HepG2 (cell line): Measurements from ENCODE around the gene BDNF. TPM values are rescaled to one million over a fixed set of nuclear protein-coding genes. Genes with fewer than 3 reads are reported as not detected.

Experiments
- ATAC-seq: fragments of 200-7000 bp; cut with Tn5 transposase; 3 replicates; pipeline ENCODE4 v1.9.1; 2020; ENCODE audit warnings: mild to moderate bottlenecking, moderate library complexity
- BruUV-seq: library from RNA; stranded (reverse); fragments of 400-500 nt; replicated peaks from 2 replicates; lab custom pipeline; 2021; lab: Mats Ljungman, UMichigan
- CTCF ChIA-PET: fragments of 300-600 bp; formaldehyde crosslinking; extraction: SDS; loops from one replicate; lab custom pipeline; 2021; ENCODE audit warnings: low total read pairs, inconsistent platforms, low intra/inter-chr PET ratio; lab: Yijun Ruan, JAX
- POLR2A ChIA-PET: fragments of 350-600 bp; sonication (Branson Sonifier 250); formaldehyde crosslinking; loops from one replicate; lab custom pipeline; 2020; ENCODE audit warnings: antibody characterized with exemption, inconsistent platforms; lab: Yijun Ruan, JAX
- DNase-seq: peaks from one replicate; pipeline ENCODE4 v3.0.0-alpha.2; 2015; ENCODE audit warnings: low spot score
- FAIRE-seq: peaks from 3 replicates; lab custom pipeline; 2011; peaks lifted over from hg19 to GRCh38; lab: Jason Lieb, UNC
- H2AFZ ChIP-seq: one replicate; pipeline ENCODE4 v1.6.1; 2011; ENCODE audit warnings: low read length, inconsistent platforms
- H3K27ac ChIP-seq: fragments of 300-600 bp; 3 replicates; pipeline ENCODE4 v1.8.0; 2011; ENCODE audit warnings: mixed run types, mild to moderate bottlenecking, mixed read lengths, low read length, inconsistent platforms; ENCODE audit not compliant: insufficient read depth; ENCODE audit errors: extremely low read length
- H3K27me3 ChIP-seq, 2 experiments: fragments of 200-600 bp in 1 of 2; 2 replicates in 1 of 2; 3 replicates in 1 of 2; pipeline versions ENCODE4 v1.6.0 to v1.8.0; 2011; ENCODE audit warnings: low read length in 2 of 2, mild to moderate bottlenecking in 2 of 2, moderate library complexity in 2 of 2, inconsistent platforms in 1 of 2; ENCODE audit not compliant: insufficient read depth in 2 of 2, control insufficient read depth in 1 of 2
- H3K36me3 ChIP-seq, 2 experiments: fragments of 200-600 bp in 1 of 2; replicated peaks in 1 of 2; 2 replicates in 1 of 2; 3 replicates in 1 of 2; pipeline versions ENCODE4 v1.5.1 to v1.8.0; 2011; ENCODE audit warnings: low read length in 2 of 2, inconsistent platforms in 1 of 2; ENCODE audit not compliant: insufficient read depth in 2 of 2, control insufficient read depth in 1 of 2
- H3K4me1 ChIP-seq: 2 replicates; pipeline ENCODE4 v1.5.1; 2012; ENCODE audit warnings: low read length, inconsistent platforms; ENCODE audit not compliant: insufficient read depth
- H3K4me2 ChIP-seq: 2 replicates; pipeline ENCODE4 v1.6.0; 2011; ENCODE audit warnings: low read depth, low read length, inconsistent platforms
- H3K4me3 ChIP-seq, 3 experiments: fragments of 200-600 bp in 1 of 3; sonication (generic), shearing (Covaris generic) in 1 of 3; replicated peaks in 1 of 3; 2 replicates each; pipeline ENCODE4 v1.5.1; 2011 to 2016; ENCODE audit warnings: low read length in 3 of 3, inconsistent platforms in 2 of 3, low read depth in 2 of 3, mild to moderate bottlenecking in 2 of 3, control low read depth in 1 of 3, mixed read lengths in 1 of 3; ENCODE audit not compliant: insufficient read depth in 1 of 3
- H3K79me2 ChIP-seq: one replicate; pipeline ENCODE4 v1.6.1; 2011; ENCODE audit warnings: low read length, inconsistent platforms; ENCODE audit not compliant: insufficient read depth
- H3K9ac ChIP-seq: 2 replicates; pipeline ENCODE4 v1.6.0; 2011; ENCODE audit warnings: mild to moderate bottlenecking, low read depth, low read length, inconsistent platforms; ENCODE audit not compliant: insufficient read depth
- H3K9me3 ChIP-seq: 2 replicates; pipeline ENCODE4 v1.5.1; 2012; ENCODE audit warnings: mild to moderate bottlenecking, low read length
- H4K20me1 ChIP-seq: 2 replicates; pipeline ENCODE4 v1.6.0; 2011; ENCODE audit warnings: inconsistent platforms, mild to moderate bottlenecking, low read length, moderate library complexity; ENCODE audit not compliant: insufficient read depth
- BORCS8-MEF2B ChIP-seq: sonication (generic); formaldehyde crosslinking; IDR thresholded peaks from 2 replicates; pipeline ENCODE4 v1.8.0; 2022; ENCODE audit warnings: mild to moderate bottlenecking, missing genetic modification reagents
- KIAA2018 ChIP-seq: sonication (generic); formaldehyde crosslinking; IDR thresholded peaks from 2 replicates; pipeline ENCODE4 v1.5.0; 2020; ENCODE audit warnings: mild to moderate bottlenecking, missing genetic modification reagents, borderline replicate concordance
- LRRFIP1 ChIP-seq: sonication (generic); formaldehyde crosslinking; conservative IDR thresholded peaks from 2 replicates; pipeline ENCODE4 v1.4.0; 2020; ENCODE audit warnings: missing genetic modification reagents
- ZBTB49 ChIP-seq: sonication (generic); formaldehyde crosslinking; IDR thresholded peaks from 2 replicates; pipeline ENCODE4 v1.4.0; 2020; ENCODE audit warnings: missing genetic modification reagents, borderline replicate concordance
- ZNF383 ChIP-seq: sonication (generic); formaldehyde crosslinking; IDR thresholded peaks from 2 replicates; pipeline ENCODE4 v1.4.0; 2020; ENCODE audit warnings: missing genetic modification reagents, mild to moderate bottlenecking, borderline replicate concordance
- ZNF709 ChIP-seq: sonication (generic); formaldehyde crosslinking; IDR thresholded peaks from 2 replicates; pipeline ENCODE4 v1.5.0; 2020; ENCODE audit warnings: mild to moderate bottlenecking, missing genetic modification reagents
- ZNF747 ChIP-seq: sonication (generic); formaldehyde crosslinking; IDR thresholded peaks from 2 replicates; pipeline ENCODE4 v1.8.1; 2023; ENCODE audit warnings: missing genetic modification reagents, mild to moderate bottlenecking, borderline replicate concordance
- WGBS: methylation state at CpG from one replicate; pipeline ENCODE4 v1.1.6; 2017; ENCODE audit warnings: low lambda C conversion rate; 5-methylcytosine and 5-hydroxymethylcytosine counted together
- in situ Hi-C: cut with HindIII; loops from 2 replicates; pipeline ENCODE4 v1.10.0; 2017; ENCODE audit warnings: low pct_unique_long_range_greater_than_20kb; ENCODE audit not compliant: extremely low pct_ligation_motif_present
- intact Hi-C: fragments of 100-400 bp; cut with micrococcal nuclease; formaldehyde crosslinking; loops from one replicate; pipeline ENCODE4 v1.10.0; 2022; ENCODE audit not compliant: unreplicated experiment
- polyA plus RNA-seq, 8 experiments: library from polyadenylated mRNA; depleted of rRNA in 3 of 8; stranded (reverse) in 7 of 8; unstranded in 1 of 8; fragments of >200 nt; fragmentation: Illumina TruSeq in 4 of 8; extraction: Trizol in 4 of 8; gene quantifications; 2 replicates each; pipeline versions ENCODE4 v1.2.1 to v1.2.3, GENCODE V29; 2011 to 2016; ENCODE audit warnings: low read depth in 4 of 8, missing spikeins in 1 of 8, mixed read lengths in 1 of 8; ENCODE audit not compliant: insufficient read depth in 1 of 8
- total RNA-seq, 5 experiments: library from RNA; depleted of rRNA; stranded (reverse); fragments of >200 nt; fragmentation: Illumina TruSeq; extraction: Trizol; gene quantifications; 2 replicates each; pipeline ENCODE4 v1.2.3, GENCODE V29; 2016; ENCODE audit warnings: low read depth in 1 of 5

Gene BDNF
- total and polyA plus RNA-seq, 2 of the 13 experiments (the other 11 are each of a cell fraction or from before 2014, with no cell fraction given): 0.02 TPM; not detected in 1

GRCh38 chr11:27707676-27708075 is 7.4 kb upstream of the BDNF start:
- no peak for FAIRE-seq
- ChIA-PET CTCF (no interaction called here), POLR2A (no interaction called here)
- H3K4me3 ChIP-seq: no peak overlapping the region
- H3K27me3 ChIP-seq: no peaks in the 10 kb centered on the region; a peak in 1 of 5 replicates
- DNase-seq: no peak
- in situ Hi-C loops: no loop called here
- intact Hi-C loops: no loop called here
- no peak overlapping the region for H3K4me2 ChIP-seq
- H3K79me2 ChIP-seq: no peaks in the 10 kb centered on the region
- H3K9me3 ChIP-seq: no peaks in the 10 kb centered on the region
- H3K36me3 ChIP-seq: no peaks in the 10 kb centered on the region
- H3K27ac ChIP-seq: no peak overlapping the region
- no peak for TF ChIP-seq ZNF747 (CRISPR knock-in tag)
- no peak for TF ChIP-seq ZNF383 (CRISPR knock-in tag)
- no peak for TF ChIP-seq BORCS8-MEF2B (CRISPR knock-in tag)
- TF ChIP-seq ZNF709 (CRISPR knock-in tag): no peak
- TF ChIP-seq KIAA2018 (CRISPR knock-in tag): no peak
- no peak for TF ChIP-seq LRRFIP1 (CRISPR knock-in tag)
- TF ChIP-seq ZBTB49 (CRISPR knock-in tag): no peak
- TF ChIP-seq, all 625 proteins: peak for 0
- WGBS: 0% methylated on average over 3 of the region's 3 CpGs
- Histone ChIP-seq H3K9ac (no peak overlapping the region), H4K20me1 (no peaks in the 10 kb centered on the region), H3K4me1 (no peaks in the 10 kb centered on the region), H2AFZ (no peak overlapping the region)
- ATAC-seq: no peak
- no TSS peak for BruUV-seq
